Muscle of arm (tissue), 12 donors: ENCODE results near the gene SYPL2. TPM values are rescaled to one million over a fixed set of nuclear protein-coding genes. Genes with fewer than 3 reads are reported as not detected.
"Not testable (repeated sequence)": the region's sequence is repeated elsewhere in the genome, so short reads cannot be mapped to it uniquely, and the experiment has no call there.

Experiments used
- DNase-seq: peaks from one replicate; pipeline ENCODE4 v3.0.0-alpha.2; 2013
- polyA plus RNA-seq, 12 donors: library from polyadenylated mRNA; unstranded; fragments of 120-200 nt; gene quantifications; one replicate each; pipeline ENCODE4 v1.2.1, GENCODE V29; 2013; ENCODE audit not compliant: insufficient read length in 12 of 12

Gene SYPL2
- polyA plus RNA-seq, 12 donors, result 64.4 to 356 (median 243) TPM

DNA sequence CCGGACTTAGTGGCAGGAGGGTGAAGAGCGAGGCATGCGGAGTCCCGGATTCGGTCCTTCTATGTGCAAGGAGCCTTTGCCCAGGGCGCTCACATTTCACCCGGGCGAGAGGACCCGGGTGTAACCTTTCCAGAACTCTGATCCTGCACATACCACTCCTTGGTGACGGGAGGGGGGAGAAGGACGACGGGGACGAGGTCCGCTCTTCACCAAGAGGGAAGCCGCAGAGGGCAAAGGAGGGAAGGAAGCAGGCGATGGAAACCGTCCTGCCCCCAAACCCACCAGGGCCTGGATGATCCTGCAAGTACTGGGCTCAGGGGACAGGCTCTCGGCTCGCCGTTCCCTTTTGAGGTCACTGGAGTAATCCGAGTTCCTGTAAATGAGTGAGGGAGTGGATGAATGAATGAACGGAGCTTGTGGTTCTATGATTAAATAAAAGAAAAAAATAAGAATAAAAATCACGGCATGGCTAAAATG is 993 bp downstream of the SYPL2 start:
- no peak for DNase-seq

DNA sequence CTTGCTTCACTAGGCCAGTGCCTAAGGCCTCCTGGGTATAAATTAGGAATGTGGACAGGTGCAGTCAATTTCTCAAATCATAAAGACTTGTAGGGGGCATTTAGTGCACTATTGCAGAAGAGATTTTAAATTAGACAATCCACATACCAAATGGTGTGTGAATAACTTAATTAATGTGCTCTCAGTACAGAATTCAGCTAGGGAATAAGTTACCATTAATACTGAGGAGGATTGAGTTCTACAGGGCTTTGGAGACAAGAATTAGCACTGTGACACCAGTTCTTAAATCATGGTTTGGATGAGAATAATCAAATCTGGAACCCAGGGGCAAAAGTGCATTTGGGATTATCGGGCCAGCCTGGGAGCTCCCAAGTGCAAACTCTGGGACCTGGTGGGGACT is 1.7 kb downstream of the SYPL2 start:
- DNase-seq, result no peak

DNA sequence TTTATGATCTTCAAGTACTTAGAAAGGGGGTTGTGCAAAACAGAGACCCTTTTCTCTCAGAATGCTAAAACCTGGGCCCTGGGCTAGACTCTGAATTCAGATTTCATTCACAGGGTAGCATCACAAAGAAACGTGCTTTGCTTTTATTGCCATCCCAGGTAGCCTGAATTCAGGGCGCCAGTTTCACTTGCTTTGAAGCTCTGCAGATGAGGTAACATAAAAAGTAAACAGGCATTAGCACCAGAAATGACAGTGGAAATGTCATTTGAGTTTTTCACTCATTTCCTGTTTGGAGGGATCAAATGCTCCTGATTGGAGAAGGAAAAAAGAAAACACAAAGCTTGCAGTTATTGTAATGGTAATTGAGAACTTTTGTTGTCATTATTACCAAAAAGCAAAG is 2.6 kb downstream of the SYPL2 start:
- DNase-seq, result no peak

DNA sequence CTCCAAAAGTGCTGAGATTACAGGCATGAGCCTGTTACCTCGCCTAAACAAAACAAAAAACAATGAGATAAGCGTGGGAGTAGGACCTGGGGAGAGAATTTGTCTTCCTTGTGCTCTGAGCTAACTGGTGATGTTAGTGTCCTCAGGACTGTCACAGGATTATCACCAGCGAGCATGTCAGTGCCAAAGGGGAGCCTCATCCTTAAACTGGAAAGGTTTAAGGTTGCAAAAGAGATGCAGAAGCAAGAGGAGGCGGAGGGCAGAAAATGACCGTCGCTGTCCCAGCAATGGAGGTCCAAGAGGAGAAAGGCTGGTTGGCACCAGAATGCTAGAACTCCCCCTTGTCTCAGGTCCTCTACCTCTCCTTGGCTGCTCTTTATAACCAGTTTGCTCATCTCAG is 3.9 kb downstream of the SYPL2 start:
- DNase-seq, result no peak

- no peak for DNase-seq
Observed at GRCh38 chr1:109472779-109473178, 6.4 kb downstream of the SYPL2 start.

GRCh38 chr1:109473284-109474057 is 7.1 kb downstream of the SYPL2 start:
- not testable (repeated sequence) for DNase-seq

DNA sequence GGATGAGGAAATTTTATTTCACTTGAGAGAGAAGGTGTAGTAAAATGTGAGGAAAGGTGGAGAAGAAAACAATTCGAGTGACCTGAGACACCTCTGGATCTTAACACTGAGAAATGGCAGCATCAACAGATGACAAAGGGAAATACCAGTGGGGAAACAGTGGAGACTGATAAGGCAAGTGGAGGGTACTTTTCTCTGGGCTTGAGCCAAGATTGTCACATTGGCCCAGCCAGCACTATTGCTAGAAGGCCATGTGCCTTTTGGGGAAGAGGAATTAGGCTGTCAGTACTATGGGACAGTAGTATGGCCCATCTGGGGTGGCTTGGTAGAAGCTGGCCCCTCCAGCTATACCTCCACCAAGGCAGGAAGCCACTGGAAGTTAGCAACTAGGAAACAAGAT is 8.4 kb downstream of the SYPL2 start:
- no peak for DNase-seq

- no peak for DNase-seq
Observed at GRCh38 chr1:109475261-109475660, 8.9 kb downstream of the SYPL2 start.

DNA sequence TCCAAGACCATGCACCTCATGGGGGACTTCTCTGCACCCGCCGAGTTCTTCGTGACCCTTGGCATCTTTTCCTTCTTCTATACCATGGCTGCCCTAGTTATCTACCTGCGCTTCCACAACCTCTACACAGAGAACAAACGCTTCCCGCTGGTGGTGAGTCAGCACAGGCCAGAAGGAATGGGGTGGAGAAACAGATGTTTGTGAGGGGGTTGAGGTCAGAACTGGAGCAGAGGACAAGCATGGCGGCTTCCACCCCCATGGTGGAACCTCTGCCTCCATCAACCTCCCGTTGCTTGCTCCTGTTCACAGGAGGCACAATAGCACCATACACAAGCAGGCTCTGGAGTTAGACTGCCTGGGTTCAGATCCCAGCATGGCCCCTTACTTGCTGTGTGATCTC is 10.5 kb downstream of the SYPL2 start:
- DNase-seq, result no peak

DNA sequence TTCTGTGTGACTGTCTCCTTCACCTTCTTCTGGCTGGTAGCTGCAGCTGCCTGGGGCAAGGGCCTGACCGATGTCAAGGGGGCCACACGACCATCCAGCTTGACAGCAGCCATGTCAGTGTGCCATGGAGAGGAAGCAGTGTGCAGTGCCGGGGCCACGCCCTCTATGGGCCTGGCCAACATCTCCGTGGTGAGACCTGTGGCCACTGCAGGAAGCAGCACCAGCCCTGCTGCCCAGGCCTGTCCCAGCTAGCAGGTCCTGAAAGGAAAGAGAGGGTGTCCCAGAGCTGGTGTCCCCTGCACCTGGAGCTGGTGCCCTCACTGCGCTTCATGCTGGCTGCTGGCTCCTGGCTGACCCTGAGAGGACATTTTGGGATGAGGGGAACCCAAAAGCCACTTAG is 11.5 kb downstream of the SYPL2 start:
- DNase-seq, result no peak

- no peak for DNase-seq
Observed at GRCh38 chr1:109478806-109479205, 12.5 kb downstream of the SYPL2 start.

DNA sequence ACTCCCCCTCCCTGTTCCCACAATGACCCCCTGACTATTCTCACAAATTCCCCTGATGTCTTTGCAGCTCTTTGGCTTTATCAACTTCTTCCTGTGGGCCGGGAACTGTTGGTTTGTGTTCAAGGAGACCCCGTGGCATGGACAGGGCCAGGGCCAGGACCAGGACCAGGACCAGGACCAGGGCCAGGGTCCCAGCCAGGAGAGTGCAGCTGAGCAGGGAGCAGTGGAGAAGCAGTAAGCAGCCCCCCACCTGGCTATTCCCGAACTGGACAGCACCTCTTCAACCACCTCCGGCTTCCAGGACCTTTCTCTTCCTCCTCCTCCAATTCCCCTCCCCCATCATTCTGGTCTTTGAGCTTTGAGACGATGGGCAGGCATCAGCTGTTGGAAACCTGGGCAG is 13.0 kb downstream of the SYPL2 start:
- no peak for DNase-seq

GRCh38 chr1:109479901-109480300 is 13.6 kb downstream of the SYPL2 start:
- DNase-seq, result no peak

- no peak for DNase-seq
Observed at GRCh38 chr1:109481646-109482045, 15.3 kb downstream of the SYPL2 start.

GRCh38 chr1:109482242-109482641 is 15.9 kb downstream of the SYPL2 start:
- DNase-seq, result no peak

GRCh38 chr1:109482791-109483671 is 16.7 kb downstream of the SYPL2 start:
- DNase-seq, result no peak

DNA sequence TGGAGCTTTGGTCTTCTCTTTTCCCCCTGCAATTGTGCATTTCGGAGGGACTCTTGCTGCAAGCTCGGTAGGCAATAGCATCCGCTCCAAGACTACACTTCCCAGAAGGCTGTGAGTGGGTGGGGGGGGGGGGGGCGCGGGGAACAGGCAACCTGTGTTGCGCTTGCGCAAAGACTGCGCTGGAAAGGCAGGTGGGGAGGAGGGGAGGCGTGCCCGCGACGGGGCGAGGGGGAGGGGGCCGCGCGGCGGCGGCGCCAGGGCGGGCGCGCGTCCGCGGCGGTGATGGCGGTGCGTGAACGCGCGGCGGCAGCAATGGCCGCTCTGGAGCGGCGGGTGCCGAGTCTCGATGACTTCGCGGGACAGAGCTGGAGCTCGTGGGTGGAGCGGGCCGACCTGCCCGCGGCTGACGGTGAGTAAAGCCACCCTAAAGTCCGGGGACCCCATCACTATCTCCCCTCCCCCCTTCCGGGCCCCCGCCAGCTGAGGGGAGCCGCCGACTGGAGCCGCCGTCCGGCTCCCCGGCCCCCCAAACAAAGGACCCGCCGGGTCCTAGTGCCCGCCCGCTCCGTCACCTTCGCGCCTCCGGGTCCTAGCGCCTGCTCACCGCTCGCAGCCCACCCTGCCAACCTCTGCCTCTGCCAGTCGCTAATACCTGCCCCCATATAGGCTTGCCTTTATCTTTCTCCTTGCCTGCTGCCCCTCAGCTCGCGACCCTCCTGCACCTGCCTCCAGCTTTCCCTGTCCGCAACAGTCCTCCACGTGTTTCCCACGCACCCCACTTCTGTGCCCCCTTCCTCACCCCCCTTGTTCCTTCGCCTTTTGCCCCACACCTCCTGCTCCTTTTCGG is 17.5 kb downstream of the SYPL2 start, which contains the start of gene ATXN7L2:
Gene ATXN7L2 (plus strand): TSS at position 234 of the 847 bp plus-strand sequence. CDS start 49 bp downstream, at position 283.
- peak; percentile 92 for DNase-seq

GRCh38 chr1:109484519-109484975 is 18.2 kb downstream of the SYPL2 start:
- DNase-seq, result no peak

- DNase-seq, result no peak
Observed at GRCh38 chr1:109485001-109485400, 18.7 kb downstream of the SYPL2 start.

- no peak for DNase-seq
Observed at GRCh38 chr1:109487261-109487660, 20.9 kb downstream of the SYPL2 start.

- no peak for DNase-seq
Observed at GRCh38 chr1:109488201-109488600, 21.9 kb downstream of the SYPL2 start.

DNA sequence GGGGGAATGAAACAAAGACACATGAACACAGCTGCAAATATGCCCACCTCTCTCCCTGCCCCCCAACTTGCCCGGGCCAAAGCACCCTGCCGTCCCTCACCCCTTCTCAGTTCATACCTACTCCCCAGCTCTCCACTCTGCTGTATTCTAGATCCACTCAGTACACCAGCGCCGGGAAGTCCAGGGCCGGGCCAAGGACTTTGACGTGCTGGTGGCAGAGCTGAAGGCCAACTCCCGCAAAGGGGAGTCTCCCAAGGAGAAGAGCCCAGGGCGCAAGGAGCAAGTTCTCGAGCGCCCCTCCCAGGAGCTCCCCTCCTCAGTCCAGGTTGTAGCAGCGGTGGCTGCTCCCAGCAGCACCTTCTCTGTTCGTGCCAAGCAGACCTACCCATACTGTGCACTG is 22.4 kb downstream of the SYPL2 start:
- no peak for DNase-seq
